Activated T-cell treated with anti-CD3 and anti-CD28 coated beads, Interleukin-2, amount 50 U/mL, for 4 hours (primary cell): ENCODE results near the gene PTGDR. TPM values are rescaled to one million over a fixed set of nuclear protein-coding genes. Genes with fewer than 3 reads are reported as not detected.
A peak's percentile ranks its signal among the peaks of the same experiment; 100 is the strongest.

Source experiments
- ATAC-seq, 2 donors: fragments of 200-7000 bp; cut with Tn5 transposase; one replicate each; pipeline ENCODE4 v1.10.0; 2021
- DNase-seq: peaks from one replicate; pipeline ENCODE4 v3.0.0-alpha.2; 2020
- H3K27me3 Mint-ChIP-seq: one replicate; pipeline ENCODE4 v1.8.0; 2021; ENCODE audit warnings: low read depth, mixed read lengths
- H3K36me3 Mint-ChIP-seq: one replicate; pipeline ENCODE4 v1.8.0; 2022; ENCODE audit warnings: mixed read lengths; ENCODE audit not compliant: insufficient read depth
- H3K4me1 Mint-ChIP-seq: one replicate; pipeline ENCODE4 v1.8.0; 2021; ENCODE audit warnings: low read depth, mixed read lengths
- H3K4me3 Mint-ChIP-seq: one replicate; pipeline ENCODE4 v1.8.0; 2021; ENCODE audit warnings: mild to moderate bottlenecking, moderate library complexity, mixed read lengths
- H3K9me3 Mint-ChIP-seq: one replicate; pipeline ENCODE4 v1.8.0; 2021; ENCODE audit warnings: mixed read lengths
- total RNA-seq, 3 donors: library from RNA; stranded (reverse); gene quantifications; one replicate each; pipeline ENCODE4 v1.2.1, GENCODE V29; 2021

PTGDR gene
- total RNA-seq, 3 donors from 2014 or later: 0.18 to 0.32 (median 0.30) TPM

DNA sequence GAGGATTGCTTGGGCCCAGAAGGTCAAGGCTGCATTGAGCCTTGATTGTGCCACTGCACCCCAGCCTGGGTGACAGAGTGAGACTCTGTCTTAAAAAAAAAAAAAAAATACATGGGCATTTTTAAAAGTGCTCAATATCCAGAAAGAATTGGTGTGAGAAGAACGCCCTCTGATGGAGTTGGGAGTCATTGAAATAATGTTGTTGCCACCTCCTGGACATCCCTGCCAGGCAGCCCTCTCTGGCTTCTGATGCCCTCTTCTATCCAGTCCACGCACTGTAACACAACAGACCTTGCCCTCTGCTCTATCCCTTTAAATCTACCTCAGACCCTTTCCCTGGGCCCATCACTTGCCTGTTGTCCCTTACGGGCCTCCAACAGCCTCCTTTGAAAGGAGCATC lies 4.9 kb downstream of the PTGDR start:
- no peak for ATAC-seq
- peak overlapping the region; percentile 23 for H3K4me3 Mint-ChIP-seq
- H3K36me3 Mint-ChIP-seq: peaks cover 3% of the 10 kb centered on the region
- no peak for DNase-seq
- H3K9me3 Mint-ChIP-seq: no peaks in the 10 kb centered on the region
- H3K27me3 Mint-ChIP-seq: peaks cover 20% of the 10 kb centered on the region
- H3K4me1 Mint-ChIP-seq: peaks cover 39% of the 10 kb centered on the region

DNA sequence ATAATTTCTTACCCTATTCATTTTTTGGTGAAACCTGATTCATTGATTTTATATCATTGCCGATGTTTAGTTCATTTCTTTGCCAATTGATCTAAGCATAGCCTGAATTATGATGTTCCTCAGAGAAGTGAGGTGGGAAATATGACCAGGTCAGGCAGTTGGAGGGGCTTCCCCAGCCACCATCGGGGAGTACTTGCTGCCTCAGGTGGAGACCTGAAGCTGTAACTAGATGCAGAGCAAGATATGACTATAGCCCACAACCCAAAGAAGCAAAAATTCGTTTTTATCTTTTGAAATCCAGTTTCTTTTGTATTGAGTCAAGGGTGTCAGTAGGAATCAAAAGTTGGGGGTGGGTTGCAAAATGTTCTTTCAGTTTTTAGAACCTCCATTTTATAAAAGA lies 7.9 kb downstream of the PTGDR start:
- peaks cover 11% of the 10 kb centered on the region for H3K36me3 Mint-ChIP-seq
- no peaks in the 10 kb centered on the region for H3K9me3 Mint-ChIP-seq
- ATAC-seq (peak in 1 of 2 donors; percentile 35), DNase-seq (no peak)
- peaks cover 24% of the 10 kb centered on the region for H3K4me1 Mint-ChIP-seq
- peaks cover 1% of the 10 kb centered on the region for H3K27me3 Mint-ChIP-seq
- no peak overlapping the region for H3K4me3 Mint-ChIP-seq

DNA sequence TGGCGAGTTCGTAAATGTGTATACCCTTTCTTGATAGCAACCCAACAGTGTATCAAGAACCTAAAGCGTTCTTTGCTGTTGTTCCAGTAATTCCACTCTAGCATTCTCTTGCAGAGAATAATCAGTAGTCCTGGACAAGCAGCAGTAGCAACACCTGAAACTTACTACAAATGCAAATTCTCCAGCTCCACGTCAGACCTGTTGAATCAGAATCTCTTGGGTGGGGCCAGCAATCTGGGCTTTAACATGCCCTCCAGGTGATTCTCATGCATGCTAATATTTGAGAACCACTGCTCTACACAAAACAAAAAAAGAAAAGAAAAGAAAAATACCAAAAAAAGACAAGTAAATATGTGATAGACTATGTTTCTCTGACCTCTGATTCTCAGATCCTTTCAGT lies 10.1 kb downstream of the PTGDR start:
- no peak overlapping the region for H3K4me3 Mint-ChIP-seq
- peaks cover 18% of the 10 kb centered on the region for H3K4me1 Mint-ChIP-seq
- no peak for DNase-seq
- H3K27me3 Mint-ChIP-seq: peaks cover 1% of the 10 kb centered on the region
- H3K9me3 Mint-ChIP-seq: no peaks in the 10 kb centered on the region
- peaks cover 11% of the 10 kb centered on the region for H3K36me3 Mint-ChIP-seq
- ATAC-seq: no peak

DNA sequence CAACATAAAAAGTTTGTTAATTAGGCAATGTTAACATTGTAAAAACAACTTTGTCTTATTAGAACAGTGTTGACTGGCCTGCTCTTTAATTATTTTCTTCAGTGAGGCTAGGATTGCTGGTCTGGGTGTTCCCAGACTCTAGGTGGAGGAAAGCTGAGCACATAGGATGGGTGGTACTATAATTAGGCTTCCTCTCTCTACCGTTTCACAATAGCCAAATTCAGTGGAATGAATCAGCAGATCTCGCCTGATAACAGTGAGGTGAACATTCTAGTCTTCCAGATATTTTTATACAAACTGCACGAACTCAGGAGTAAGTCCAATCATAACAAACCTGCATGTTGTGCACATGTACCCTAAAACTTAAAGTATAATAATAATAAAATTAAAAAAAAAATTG lies 11.9 kb downstream of the PTGDR start:
- peaks cover 1% of the 10 kb centered on the region for H3K27me3 Mint-ChIP-seq
- H3K4me3 Mint-ChIP-seq: no peak overlapping the region
- DNase-seq (no peak), ATAC-seq (no peak)
- H3K9me3 Mint-ChIP-seq: no peaks in the 10 kb centered on the region
- peaks cover 11% of the 10 kb centered on the region for H3K36me3 Mint-ChIP-seq
- H3K4me1 Mint-ChIP-seq: peaks cover 10% of the 10 kb centered on the region

- no peak for DNase-seq
- peaks cover 1% of the 10 kb centered on the region for H3K36me3 Mint-ChIP-seq
- peaks cover 30% of the 10 kb centered on the region for H3K4me1 Mint-ChIP-seq
Observed at GRCh38 chr14:52283099-52283498, 15.6 kb downstream of the PTGDR start.

DNA sequence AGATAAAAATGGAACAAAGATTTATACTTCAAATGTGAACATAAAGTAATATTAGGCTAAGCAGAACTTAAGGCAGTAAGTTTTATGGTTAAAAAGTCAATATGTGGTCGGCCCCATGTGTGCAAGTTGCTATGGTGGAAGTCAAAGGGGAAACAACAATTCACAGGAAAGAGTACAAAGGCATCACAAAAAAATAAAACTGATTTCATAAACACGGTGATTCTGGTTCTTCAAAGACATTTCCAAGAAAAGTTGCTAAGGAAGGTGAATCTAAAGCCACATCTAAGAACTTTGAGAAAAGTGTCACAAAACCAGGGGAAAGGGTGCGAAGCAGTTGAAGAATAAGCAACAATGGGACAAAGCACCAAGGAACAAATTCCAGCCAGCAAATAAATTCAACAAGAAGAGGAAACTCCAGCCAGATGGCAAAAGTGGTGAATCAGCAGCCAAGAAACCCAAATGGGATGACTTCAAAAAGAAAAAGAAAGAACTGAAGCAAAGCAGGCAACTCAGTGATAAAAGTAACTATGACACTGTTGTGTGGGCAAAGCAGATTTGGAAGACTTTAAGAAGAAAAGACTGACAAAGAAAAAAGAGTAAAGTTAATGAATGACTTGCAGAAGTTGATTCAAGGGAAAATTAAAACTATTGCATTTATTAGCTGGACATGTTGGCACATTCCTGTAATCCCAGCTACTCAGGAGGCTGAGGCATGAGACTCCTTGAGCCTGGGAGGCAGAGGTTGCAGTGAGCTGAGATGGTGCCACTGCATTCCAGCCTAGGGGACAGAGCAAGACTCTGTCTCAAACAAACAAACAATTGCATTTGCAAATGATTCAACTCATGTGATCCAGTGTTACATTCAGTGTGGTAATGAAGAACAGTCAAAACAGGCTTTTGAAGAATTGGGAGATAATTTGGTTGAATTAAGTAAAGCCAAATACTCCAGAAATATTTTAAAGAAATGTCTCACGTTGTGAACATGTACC lies 19.5 kb downstream of the PTGDR start:
- Mint-ChIP-seq H3K4me3 (peak overlapping the region; percentile 8), H3K36me3 (no peaks in the 10 kb centered on the region), H3K27me3 (no peaks in the 10 kb centered on the region), H3K4me1 (peaks cover 28% of the 10 kb centered on the region), H3K9me3 (no peaks in the 10 kb centered on the region)
- no peak for ATAC-seq
- DNase-seq: no peak

More at GRCh38 chr14:52283099-52283498, 15.6 kb downstream of the PTGDR start:
- ATAC-seq: no peak
- Mint-ChIP-seq H3K27me3 (no peaks in the 10 kb centered on the region), H3K4me3 (no peak overlapping the region), H3K9me3 (no peaks in the 10 kb centered on the region)

DNA sequence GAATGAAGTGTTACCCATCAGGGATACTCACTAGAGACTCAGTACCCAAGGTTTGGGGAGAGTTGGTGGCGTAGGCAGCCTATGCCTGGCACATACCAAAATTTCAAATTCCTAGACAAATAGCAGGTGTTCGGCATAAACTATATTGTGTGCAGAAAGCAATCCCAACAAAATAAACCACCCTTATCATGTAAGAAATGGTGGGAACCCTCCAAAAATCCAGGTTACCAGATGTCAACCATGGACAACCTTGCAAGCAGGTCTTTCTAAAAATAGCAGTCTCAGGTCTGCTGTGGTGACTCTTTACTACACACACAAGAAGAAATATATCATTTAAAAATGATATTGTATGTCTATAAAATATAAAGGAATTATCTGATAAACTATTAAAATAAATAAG lies 28.9 kb downstream of the PTGDR start:
- DNase-seq (no peak), ATAC-seq (no peak)
- Mint-ChIP-seq H3K4me1 (peaks cover 23% of the 10 kb centered on the region), H3K4me3 (no peak overlapping the region), H3K27me3 (no peaks in the 10 kb centered on the region), H3K9me3 (no peaks in the 10 kb centered on the region), H3K36me3 (no peaks in the 10 kb centered on the region)

DNA sequence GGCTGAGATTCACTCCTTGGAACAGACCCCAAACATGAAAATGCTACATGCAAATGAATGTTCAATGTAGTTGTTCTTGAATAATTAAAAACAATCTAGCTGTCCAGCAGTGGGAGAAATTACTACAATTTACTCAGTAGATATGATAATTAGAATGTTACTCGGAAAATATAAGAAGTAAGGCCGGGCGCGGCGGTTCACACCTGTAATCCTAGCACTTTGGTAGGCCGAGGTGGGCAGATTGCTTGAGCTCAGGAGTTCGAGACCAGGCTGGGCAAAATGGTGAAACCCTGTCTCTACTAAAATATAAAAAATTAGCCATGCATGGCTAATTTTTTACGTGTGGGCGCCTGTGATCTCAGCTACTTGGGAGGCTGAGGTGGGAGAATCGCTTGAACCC lies 31.3 kb downstream of the PTGDR start:
- no peaks in the 10 kb centered on the region for H3K9me3 Mint-ChIP-seq
- H3K4me1 Mint-ChIP-seq: peaks cover 32% of the 10 kb centered on the region
- H3K4me3 Mint-ChIP-seq: no peak overlapping the region
- ATAC-seq (no peak), DNase-seq (no peak)
- H3K27me3 Mint-ChIP-seq: no peaks in the 10 kb centered on the region
- H3K36me3 Mint-ChIP-seq: no peaks in the 10 kb centered on the region

GRCh38 chr14:52299692-52300278 lies 32.3 kb downstream of the PTGDR start:
- H3K9me3 Mint-ChIP-seq: no peaks in the 10 kb centered on the region
- H3K4me1 Mint-ChIP-seq: peaks cover 39% of the 10 kb centered on the region
- no peaks in the 10 kb centered on the region for H3K36me3 Mint-ChIP-seq
- H3K27me3 Mint-ChIP-seq: no peaks in the 10 kb centered on the region
- H3K4me3 Mint-ChIP-seq: no peak overlapping the region
- ATAC-seq: peak in 1 of 2 donors; percentile 57
- no peak for DNase-seq

DNA sequence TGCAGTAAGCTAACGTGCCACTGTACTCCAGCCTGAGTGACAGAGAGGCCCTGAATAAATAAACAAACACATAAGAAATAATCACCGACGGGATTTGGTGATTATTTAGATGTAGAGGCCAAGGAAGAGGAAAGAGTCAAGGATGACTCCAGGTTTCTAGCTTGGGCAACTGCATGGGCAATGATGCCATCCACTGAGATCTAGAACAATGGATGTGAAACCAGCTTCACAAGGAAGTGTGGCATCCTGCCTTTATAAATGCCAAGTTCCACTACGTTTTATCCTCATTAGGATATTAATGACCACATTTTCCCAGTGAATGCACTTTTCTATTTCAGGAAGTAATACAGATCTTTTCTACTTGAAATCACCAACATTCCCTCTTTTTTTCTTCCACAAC lies 35.7 kb downstream of the PTGDR start:
- Mint-ChIP-seq H3K9me3 (no peaks in the 10 kb centered on the region), H3K36me3 (no peaks in the 10 kb centered on the region)
- ATAC-seq: no peak

DNA sequence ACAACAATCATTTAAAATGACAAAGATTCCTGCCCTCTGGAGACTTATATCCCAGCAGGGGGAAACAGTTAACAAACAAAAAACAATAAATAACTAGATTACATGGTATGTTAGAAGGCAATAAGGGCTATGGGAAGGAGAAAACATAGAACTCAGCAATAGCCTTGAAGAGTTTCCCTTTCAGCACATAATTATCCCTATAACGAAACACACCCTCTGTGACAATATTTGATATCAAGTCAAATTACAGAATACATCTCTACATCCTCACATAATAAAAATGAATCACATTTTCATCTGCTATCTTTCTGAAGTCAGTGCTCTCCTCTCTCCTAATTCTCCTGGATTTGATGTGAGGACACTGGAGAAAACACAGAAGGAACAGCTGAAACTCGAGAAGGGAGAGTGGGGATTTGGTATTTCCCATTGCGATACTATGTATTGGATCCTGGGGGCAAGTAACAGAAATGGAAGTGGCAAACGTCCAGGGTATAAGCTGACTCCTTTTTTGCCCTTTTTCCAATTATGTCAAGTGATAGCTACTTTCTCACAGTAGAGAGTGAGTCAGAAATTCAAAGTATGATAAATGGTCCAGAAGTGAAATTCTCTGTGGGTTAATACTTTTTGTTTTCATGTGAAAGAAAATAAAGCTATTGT lies 36.9 kb downstream of the PTGDR start:
- no peak for ATAC-seq
- Mint-ChIP-seq H3K36me3 (no peaks in the 10 kb centered on the region), H3K4me3 (no peak overlapping the region), H3K4me1 (peaks cover 55% of the 10 kb centered on the region), H3K9me3 (no peaks in the 10 kb centered on the region), H3K27me3 (no peaks in the 10 kb centered on the region)
- DNase-seq: no peak

More for the DNA sequence above, 35.7 kb downstream of the PTGDR start:
- no peaks in the 10 kb centered on the region for H3K27me3 Mint-ChIP-seq
- no peak for DNase-seq
- H3K4me3 Mint-ChIP-seq: no peak overlapping the region
- H3K4me1 Mint-ChIP-seq: peaks cover 55% of the 10 kb centered on the region

- H3K4me3 Mint-ChIP-seq: no peak overlapping the region
- no peaks in the 10 kb centered on the region for H3K9me3 Mint-ChIP-seq
- DNase-seq (no peak), ATAC-seq (no peak)
- H3K4me1 Mint-ChIP-seq: peaks cover 54% of the 10 kb centered on the region
- H3K27me3 Mint-ChIP-seq: no peaks in the 10 kb centered on the region
- no peaks in the 10 kb centered on the region for H3K36me3 Mint-ChIP-seq
Observed at GRCh38 chr14:52305014-52305413, 37.5 kb downstream of the PTGDR start.

GRCh38 chr14:52307376-52307775 lies 39.9 kb downstream of the PTGDR start:
- ATAC-seq (no peak), DNase-seq (no peak)
- no peaks in the 10 kb centered on the region for H3K9me3 Mint-ChIP-seq
- H3K36me3 Mint-ChIP-seq: no peaks in the 10 kb centered on the region
- H3K4me3 Mint-ChIP-seq: no peak overlapping the region
- peaks cover 60% of the 10 kb centered on the region for H3K4me1 Mint-ChIP-seq
- H3K27me3 Mint-ChIP-seq: no peaks in the 10 kb centered on the region

GRCh38 chr14:52307905-52308304 lies 40.4 kb downstream of the PTGDR start:
- Mint-ChIP-seq H3K27me3 (no peaks in the 10 kb centered on the region), H3K36me3 (no peaks in the 10 kb centered on the region), H3K9me3 (no peaks in the 10 kb centered on the region), H3K4me1 (peaks cover 63% of the 10 kb centered on the region), H3K4me3 (no peak overlapping the region)
- DNase-seq (no peak), ATAC-seq (peak in 1 of 2 donors; percentile 23)
